ENCODE data around the gene BPTF.
"Not testable (repeated sequence)": the region's sequence is repeated elsewhere in the genome, so short reads cannot be mapped to it uniquely, and the experiment has no call there.

Gene BPTF

GRCh38 chr17:68004201-68004600, 178.9 kb downstream of the BPTF start:
- Histone ChIP-seq H3K4me1 (no peaks in the 10 kb centered on the region), H3K27me3 (no peaks in the 10 kb centered on the region), H3K4me3 (ENCODE audit: low read depth, low read length) (no peak overlapping the region), H3K36me3 (no peaks in the 10 kb centered on the region), H3K9me3 (no peaks in the 10 kb centered on the region)
- no peak for DNase-seq
- no peak for TF ChIP-seq CTCF (IDR thresholded peaks at IDR 0.05; ENCODE audit: low read depth, low read length)

GRCh38 chr17:68006797-68007196, 181.5 kb downstream of the BPTF start:
- H3K4me3 ChIP-seq (ENCODE audit: low read depth, low read length), result no peak overlapping the region
- no peaks in the 10 kb centered on the region for H3K27me3 ChIP-seq
- no peak for DNase-seq
- no peak for TF ChIP-seq CTCF (IDR thresholded peaks at IDR 0.05; ENCODE audit: low read depth, low read length)
- H3K36me3 ChIP-seq, result no peaks in the 10 kb centered on the region
- no peaks in the 10 kb centered on the region for H3K9me3 ChIP-seq
- no peaks in the 10 kb centered on the region for H3K4me1 ChIP-seq

GRCh38 chr17:68011199-68011665, 185.9 kb downstream of the BPTF start:
- Histone ChIP-seq H3K27me3 (no peaks in the 10 kb centered on the region), H3K4me1 (no peaks in the 10 kb centered on the region), H3K9me3 (no peaks in the 10 kb centered on the region), H3K4me3 (ENCODE audit: low read depth, low read length) (no peak overlapping the region), H3K36me3 (no peaks in the 10 kb centered on the region)
- DNase-seq, result peak; percentile 49
- TF ChIP-seq CTCF (IDR thresholded peaks at IDR 0.05; ENCODE audit: low read depth, low read length), result peak; percentile 73

- Histone ChIP-seq H3K36me3 (no peaks in the 10 kb centered on the region), H3K9me3 (no peaks in the 10 kb centered on the region), H3K4me3 (ENCODE audit: low read depth, low read length) (no peak overlapping the region), H3K27me3 (no peaks in the 10 kb centered on the region), H3K4me1 (no peaks in the 10 kb centered on the region)
- DNase-seq, result no peak
- TF ChIP-seq CTCF (IDR thresholded peaks at IDR 0.05; ENCODE audit: low read depth, low read length), result no peak
Observed at GRCh38 chr17:68013385-68013784, 188.1 kb downstream of the BPTF start.

- Histone ChIP-seq H3K4me3 (ENCODE audit: low read depth, low read length) (no peak overlapping the region), H3K9me3 (no peaks in the 10 kb centered on the region), H3K4me1 (no peaks in the 10 kb centered on the region), H3K36me3 (no peaks in the 10 kb centered on the region), H3K27me3 (no peaks in the 10 kb centered on the region)
- no peak for TF ChIP-seq CTCF (IDR thresholded peaks at IDR 0.05; ENCODE audit: low read depth, low read length)
- no peak for DNase-seq
Observed at GRCh38 chr17:68015081-68015723, 189.9 kb downstream of the BPTF start.

GRCh38 chr17:68016838-68017237, 191.5 kb downstream of the BPTF start:
- Histone ChIP-seq H3K9me3 (no peaks in the 10 kb centered on the region), H3K36me3 (no peaks in the 10 kb centered on the region), H3K27me3 (no peaks in the 10 kb centered on the region), H3K4me3 (ENCODE audit: low read depth, low read length) (no peak overlapping the region), H3K4me1 (no peaks in the 10 kb centered on the region)
- no peak for DNase-seq
- no peak for TF ChIP-seq CTCF (IDR thresholded peaks at IDR 0.05; ENCODE audit: low read depth, low read length)

- not testable (repeated sequence) for H3K4me1 ChIP-seq; H3K9me3 ChIP-seq; H3K4me3 ChIP-seq (ENCODE audit: low read depth, low read length); DNase-seq; H3K27me3 ChIP-seq; H3K36me3 ChIP-seq
Observed at GRCh38 chr17:68018493-68018892, 193.2 kb downstream of the BPTF start.

Data from BE2C (cell line).